Activated gamma-delta T cell treated with anti-CD3 and anti-CD28 coated beads, Interleukin-2, amount 50 U/mL, for 16 hours (primary cell): ENCODE data around the gene SHISAL2A.
"Not testable (repeated sequence)": the region's sequence is repeated elsewhere in the genome, so short reads cannot be mapped to it uniquely, and the experiment has no call there.

Experiments used
- DNase-seq: peaks from one replicate; pipeline ENCODE4 v3.0.0-alpha.2; 2020; ENCODE audit warnings: low read depth

Gene SHISAL2A

GRCh38 chr1:52684545-52684944 lies 51.6 kb downstream of the SHISAL2A start:
- no peak for DNase-seq

- peak; percentile 65 for DNase-seq
Measured at GRCh38 chr1:52686261-52686751, 53.3 kb downstream of the SHISAL2A start.

GRCh38 chr1:52686830-52687229 lies 53.9 kb downstream of the SHISAL2A start:
- DNase-seq, result no peak

- DNase-seq, result no peak
Measured at GRCh38 chr1:52691821-52692220, 58.9 kb downstream of the SHISAL2A start.

GRCh38 chr1:52692697-52693096 lies 59.7 kb downstream of the SHISAL2A start:
- DNase-seq, result no peak

GRCh38 chr1:52693351-52693750 lies 60.4 kb downstream of the SHISAL2A start:
- DNase-seq, result not testable (repeated sequence)

- no peak for DNase-seq
Measured at GRCh38 chr1:52693843-52694242, 60.9 kb downstream of the SHISAL2A start.

GRCh38 chr1:52695627-52696026 lies 62.7 kb downstream of the SHISAL2A start:
- DNase-seq, result no peak

GRCh38 chr1:52697795-52698674 lies 65.1 kb downstream of the SHISAL2A start, which contains the start of gene COA7:
TSS of gene COA7 (minus strand) at chr1:52698347. CDS start at chr1:52698326, 21 bp downstream.
- DNase-seq, result peak; percentile 40

GRCh38 chr1:52702886-52703787 lies 70.2 kb downstream of the SHISAL2A start:
- DNase-seq, result peak; percentile 67

GRCh38 chr1:52706136-52706670 lies 73.2 kb downstream of the SHISAL2A start:
- DNase-seq, result no peak
